ENCODE data around the gene ICAM2. TPM values are rescaled to one million over a fixed set of nuclear protein-coding genes. Genes with fewer than 3 reads are reported as not detected.

Gene ICAM2
- total RNA-seq, 1 experiment from 2014 or later: 0.33 TPM

DNA sequence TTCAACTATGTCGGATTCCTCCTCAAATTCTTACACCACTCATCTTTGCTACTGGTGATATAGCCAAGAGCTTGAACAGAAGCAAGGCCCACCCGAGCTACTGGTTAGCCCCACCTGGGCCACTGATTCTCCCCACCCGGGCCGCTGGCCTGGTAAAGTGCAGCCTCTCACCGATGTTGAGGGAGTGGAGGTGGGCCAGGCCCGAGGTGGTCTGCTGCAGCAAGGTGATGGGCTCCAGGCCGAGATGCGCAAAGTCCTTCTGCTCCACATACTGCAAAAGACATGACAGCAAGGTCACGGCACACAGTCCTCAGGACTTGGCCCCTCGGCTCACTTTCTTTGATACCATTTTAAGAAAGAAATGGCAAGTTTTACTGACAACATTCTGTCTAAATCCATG, 32.7 kb upstream of the ICAM2 start:
- TF ChIP-seq SMAD4 (CRISPR knock-in tag; IDR thresholded peaks at IDR 0.05) (no peak), FOXK1 (CRISPR knock-in tag; IDR thresholded peaks at IDR 0.05) (no peak), ATF6 (CRISPR knock-in tag; IDR thresholded peaks at IDR 0.05) (no peak), TP53 (CRISPR knock-in tag; IDR thresholded peaks at IDR 0.05) (no peak), CREB1 (CRISPR knock-in tag; IDR thresholded peaks at IDR 0.05) (no peak), JAZF1 (CRISPR knock-in tag; IDR thresholded peaks at IDR 0.05) (no peak), ZNF232 (CRISPR knock-in tag; IDR thresholded peaks at IDR 0.05) (no peak), EMX1 (CRISPR knock-in tag; IDR thresholded peaks at IDR 0.05) (no peak), ZNF425 (CRISPR knock-in tag; conservative IDR thresholded peaks at IDR 0.05) (no peak)
- TF ChIP-seq, protein P1, sequence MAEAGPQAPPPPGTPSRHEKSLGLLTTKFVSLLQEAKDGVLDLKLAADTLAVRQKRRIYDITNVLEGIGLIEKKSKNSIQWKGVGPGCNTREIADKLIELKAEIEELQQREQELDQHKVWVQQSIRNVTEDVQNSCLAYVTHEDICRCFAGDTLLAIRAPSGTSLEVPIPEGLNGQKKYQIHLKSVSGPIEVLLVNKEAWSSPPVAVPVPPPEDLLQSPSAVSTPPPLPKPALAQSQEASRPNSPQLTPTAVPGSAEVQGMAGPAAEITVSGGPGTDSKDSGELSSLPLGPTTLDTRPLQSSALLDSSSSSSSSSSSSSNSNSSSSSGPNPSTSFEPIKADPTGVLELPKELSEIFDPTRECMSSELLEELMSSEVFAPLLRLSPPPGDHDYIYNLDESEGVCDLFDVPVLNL (CRISPR knock-in tag; IDR thresholded peaks at IDR 0.05; ENCODE audit: borderline replicate concordance, low read depth): no peak
- DNase-seq (ENCODE audit: low spot score): no peak
- ChIA-PET CTCF (interaction anchor here (1.4 to 2.9 kb wide), 4 partner anchors 11 to 81 kb away, joined by 3 to 14 read pairs (median 6); no protein-coding TSS in a partner anchor), POLR2A (no interaction called here)
- no peak for ATAC-seq
- no peak overlapping the region for H3K4me3 Mint-ChIP-seq
- H3K27me3 Mint-ChIP-seq (ENCODE audit: low read depth): no peaks in the 10 kb centered on the region
- peaks cover 15% of the 10 kb centered on the region for H3K4me1 Mint-ChIP-seq
- no peaks in the 10 kb centered on the region for H3K9me3 Mint-ChIP-seq
- H3K27ac Mint-ChIP-seq: no peak overlapping the region; the same call in 1 of the 2 replicates
- no peaks in the 10 kb centered on the region for H3K36me3 Mint-ChIP-seq

GRCh38 chr17:64051153-64051552, 30.7 kb upstream of the ICAM2 start:
- no peaks in the 10 kb centered on the region for H3K9me3 Mint-ChIP-seq
- POLR2A ChIA-PET: no interaction called here
- TF ChIP-seq CREB1 (CRISPR knock-in tag; IDR thresholded peaks at IDR 0.05) (no peak), ESRRA (CRISPR knock-in tag; IDR thresholded peaks at IDR 0.05; ENCODE audit: borderline replicate concordance) (no peak), ZNF423 (CRISPR knock-in tag; IDR thresholded peaks at IDR 0.05) (no peak), OVOL2 (CRISPR knock-in tag; IDR thresholded peaks at IDR 0.05; ENCODE audit: borderline replicate concordance) (no peak)
- DNase-seq (ENCODE audit: low spot score) (no peak), ATAC-seq (no peak)
- CTCF ChIA-PET: interaction anchor here (2.2 to 2.3 kb wide), 2 partner anchors 13 to 22 kb away, joined by 8 read pairs; no protein-coding TSS in a partner anchor
- H3K27me3 Mint-ChIP-seq (ENCODE audit: low read depth): no peaks in the 10 kb centered on the region
- H3K27ac Mint-ChIP-seq: no peak overlapping the region
- peaks cover 5% of the 10 kb centered on the region for H3K4me1 Mint-ChIP-seq
- no peak overlapping the region for H3K4me3 Mint-ChIP-seq
- H3K36me3 Mint-ChIP-seq: no peaks in the 10 kb centered on the region

- Mint-ChIP-seq H3K4me3 (no peak overlapping the region), H3K4me1 (no peaks in the 10 kb centered on the region), H3K27ac (no peak overlapping the region), H3K9me3 (no peaks in the 10 kb centered on the region), H3K27me3 (ENCODE audit: low read depth) (no peaks in the 10 kb centered on the region), H3K36me3 (0 out of 2 replicates have a peak, but pooled peaks cover 3% of the 10 kb centered on the region)
- ChIA-PET CTCF (interaction anchor here (0.6 to 2.2 kb wide), 4 partner anchors 15 to 64 kb away, joined by 3 to 10 read pairs (median 8); no protein-coding TSS in a partner anchor), POLR2A (no interaction called here)
- no peak for ATAC-seq
- DNase-seq (ENCODE audit: low spot score): no peak
- TF ChIP-seq STAT6 (CRISPR knock-in tag; conservative IDR thresholded peaks at IDR 0.05; ENCODE audit: low read depth) (no peak), ZNF317 (CRISPR knock-in tag; IDR thresholded peaks at IDR 0.05; ENCODE audit: borderline replicate concordance, low read depth) (no peak), IRF2 (CRISPR knock-in tag; IDR thresholded peaks at IDR 0.05; ENCODE audit: borderline replicate concordance, low read depth) (no peak), E2F1 (CRISPR knock-in tag; IDR thresholded peaks at IDR 0.05) (no peak), PRRX2 (CRISPR knock-in tag; IDR thresholded peaks at IDR 0.05) (no peak), USF2 (CRISPR knock-in tag; IDR thresholded peaks at IDR 0.05) (no peak), ZNF263 (CRISPR knock-in tag; IDR thresholded peaks at IDR 0.05; ENCODE audit: low read depth) (no peak), ZNF416 (CRISPR knock-in tag; IDR thresholded peaks at IDR 0.05) (no peak), ZNF121 (CRISPR knock-in tag; IDR thresholded peaks at IDR 0.05) (no peak)
Measured at GRCh38 chr17:64048805-64049204, 28.4 kb upstream of the ICAM2 start.
